K562 (cell line): ENCODE measurements around the gene NPR2. TPM values are rescaled to one million over a fixed set of nuclear protein-coding genes. Genes with fewer than 3 reads are reported as not detected.
A peak's percentile ranks its signal among the peaks of the same experiment; 100 is the strongest.

Experiments
- CTBP1 ChIP-seq: fragments of 450-650 bp; IDR thresholded peaks from 2 replicates; pipeline ENCODE4 v1.6.1; 2016; ENCODE audit warnings: borderline replicate concordance
- ELF2 ChIP-seq: fragments of 250-450 bp; sonication (Bioruptor Pico); IDR thresholded peaks from 2 replicates; pipeline ENCODE4 v1.5.0; 2021; ENCODE audit warnings: mild to moderate bottlenecking
- LCOR ChIP-seq: sonication (generic); formaldehyde crosslinking; IDR thresholded peaks from 2 replicates; pipeline ENCODE4 v1.8.0; 2022; ENCODE audit warnings: mild to moderate bottlenecking, missing genetic modification reagents
- MTF1 ChIP-seq: fragments of 250-450 bp; sonication (Bioruptor Pico); IDR thresholded peaks from 2 replicates; pipeline ENCODE4 v1.9.0; 2021; ENCODE audit warnings: moderate library complexity, mild to moderate bottlenecking, inconsistent platforms, borderline replicate concordance
- POLR2AphosphoS5 ChIP-seq: IDR thresholded peaks from 2 replicates; pipeline ENCODE4 v1.6.1; 2011; ENCODE audit warnings: mild to moderate bottlenecking, low read depth, low read length, moderate library complexity; ENCODE audit not compliant: control insufficient read depth, insufficient read depth
- SMAD1 ChIP-seq: fragments of 150-350 bp; IDR thresholded peaks from 2 replicates; pipeline ENCODE4 v1.6.1; 2014; ENCODE audit warnings: low read length, low read depth; ENCODE audit not compliant: partially characterized antibody
- TAF9B ChIP-seq: fragments of 450-650 bp; IDR thresholded peaks from 2 replicates; pipeline ENCODE4 v1.6.1; 2018; ENCODE audit warnings: mild to moderate bottlenecking; ENCODE audit not compliant: partially characterized antibody
- TOE1 ChIP-seq, 2 experiments: fragments of 450-650 bp in 1 of 2; sonication (generic) in 1 of 2; formaldehyde crosslinking in 1 of 2; IDR thresholded peaks; 2 replicates each; pipeline versions ENCODE4 v1.7.1 to v1.8.0; 2016 to 2022; ENCODE audit warnings: borderline replicate concordance in 2 of 2, mild to moderate bottlenecking in 2 of 2, antibody characterized with exemption in 1 of 2, inconsistent platforms in 1 of 2, low read depth in 1 of 2, missing genetic modification reagents in 1 of 2, moderate library complexity in 1 of 2
- ZBED1 ChIP-seq: IDR thresholded peaks from 2 replicates; pipeline ENCODE4 v1.6.1; 2014
- ZNF165 ChIP-seq: fragments of 250-450 bp; sonication (Bioruptor Pico); IDR thresholded peaks from 2 replicates; pipeline ENCODE4 v1.4.0; 2020; ENCODE audit warnings: borderline replicate concordance
- ZNF217 ChIP-seq: sonication (generic); formaldehyde crosslinking; IDR thresholded peaks from 2 replicates; pipeline ENCODE4 v1.8.0; 2022; ENCODE audit warnings: mild to moderate bottlenecking, missing genetic modification reagents
- ZNF384 ChIP-seq: IDR thresholded peaks from 2 replicates; pipeline ENCODE4 v1.6.1; 2012; ENCODE audit warnings: low read depth, low read length, improper control_type of control experiment
- ZNF431 ChIP-seq: sonication (generic); formaldehyde crosslinking; IDR thresholded peaks from 2 replicates; pipeline ENCODE4 v1.8.0; 2022; ENCODE audit warnings: mild to moderate bottlenecking, missing genetic modification reagents
- ZNF57 ChIP-seq: fragments of 450-650 bp; formaldehyde crosslinking; IDR thresholded peaks from 2 replicates; pipeline ENCODE4 v1.4.0; 2020; ENCODE audit warnings: mild to moderate bottlenecking, moderate library complexity
- ZNF592 ChIP-seq: fragments of 450-650 bp; IDR thresholded peaks from 2 replicates; pipeline ENCODE4 v1.6.1; 2017; ENCODE audit warnings: antibody characterized with exemption, mild to moderate bottlenecking
- ZZZ3 ChIP-seq: fragments of 450-650 bp; IDR thresholded peaks from 2 replicates; pipeline ENCODE4 v1.6.1; 2016; ENCODE audit warnings: antibody characterized with exemption, mild to moderate bottlenecking, moderate library complexity
- polyA plus RNA-seq, 8 experiments: library from polyadenylated mRNA; depleted of rRNA in 4 of 8; stranded (reverse) in 5 of 8; unstranded in 3 of 8; fragments of >200 nt; fragmentation: Nextera tagmentation in 2 of 8; fragmentation: Illumina TruSeq in 1 of 8; extraction: Ambion mirVana in 2 of 8; extraction: Trizol in 1 of 8; gene quantifications; 2 replicates each; pipeline versions ENCODE4 v1.2.1 to v1.2.3, GENCODE V29; 2011 to 2014; ENCODE audit warnings: inconsistent platforms in 1 of 8, missing spikeins in 1 of 8
- total RNA-seq, 7 experiments: library from RNA; depleted of rRNA in 6 of 7; stranded (reverse); fragments of >200 nt in 6 of 7; fragmentation: Illumina TruSeq in 2 of 7; extraction: Trizol in 2 of 7; gene quantifications; 2 replicates each; pipeline versions ENCODE4 v1.2.1 to v1.2.3, GENCODE V29; 2011 to 2021; ENCODE audit warnings: low replicate concordance in 1 of 7
- TF ChIP-seq, protein P1 (sequence below): fragments of 250-450 bp; sonication (Bioruptor Pico); IDR thresholded peaks from 2 replicates; pipeline ENCODE4 v1.6.1; 2021; ENCODE audit warnings: mild to moderate bottlenecking

The NPR2 gene
- total and polyA plus RNA-seq, 9 of the 15 experiments (the other 6 are each of a cell fraction or from before 2014, with no cell fraction given) = 2.4 to 12.9 (median 6.0) TPM

- no peak for TF ChIP-seq MTF1 (CRISPR knock-in tag)
- no peak for TF ChIP-seq LCOR (CRISPR knock-in tag)
- TF ChIP-seq TAF9B = peak; percentile 30
- 0 out of 2 replicates have a peak, but pooled peaks have one; percentile 18 for TF ChIP-seq CTBP1
- no peak for TF ChIP-seq ZNF217 (CRISPR knock-in tag)
- TF ChIP-seq SMAD1 = no peak
- no peak for TF ChIP-seq ZZZ3
- TF ChIP-seq ZNF165 = no peak
- no peak for TF ChIP-seq TOE1 (IDR thresholded peaks at IDR 0.05; ENCODE audit: borderline replicate concordance)
- TF ChIP-seq TOE1 (CRISPR knock-in tag; IDR thresholded peaks at IDR 0.05; ENCODE audit: borderline replicate concordance, low read depth) = no peak
- TF ChIP-seq, protein P1, sequence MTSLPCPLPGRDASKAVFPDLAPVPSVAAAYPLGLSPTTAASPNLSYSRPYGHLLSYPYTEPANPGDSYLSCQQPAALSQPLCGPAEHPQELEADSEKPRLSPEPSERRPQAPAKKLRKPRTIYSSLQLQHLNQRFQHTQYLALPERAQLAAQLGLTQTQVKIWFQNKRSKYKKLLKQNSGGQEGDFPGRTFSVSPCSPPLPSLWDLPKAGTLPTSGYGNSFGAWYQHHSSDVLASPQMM = no peak
- 0 out of 2 replicates have a peak, but pooled peaks have one; percentile 32 for TF ChIP-seq ELF2 (CRISPR knock-in tag)
- peak; percentile 49; the same call in 1 of the 2 replicates for TF ChIP-seq POLR2AphosphoS5
- peak; percentile 75 for TF ChIP-seq ZNF592
- TF ChIP-seq ZBED1 = no peak
- no peak for TF ChIP-seq ZNF57 (CRISPR knock-in tag)
- TF ChIP-seq ZNF431 (CRISPR knock-in tag) = no peak
- TF ChIP-seq ZNF384 = no peak
Measured at GRCh38 chr9:35814106-35814840, 22.9 kb downstream of the NPR2 start (continued).
